Mucosa of descending colon (tissue), 3 donors: ENCODE results near the gene TRMT2A. TPM values are rescaled to one million over a fixed set of nuclear protein-coding genes. Genes with fewer than 3 reads are reported as not detected.

Experiments used
- ATAC-seq: fragments of 200-7000 bp; cut with Tn5 transposase; one replicate; pipeline ENCODE4 v1.9.1; 2020; ENCODE audit warnings: mild to moderate bottlenecking, moderate library complexity
- DNase-seq, 3 donors: peaks; one replicate each; pipeline ENCODE4 v3.0.0-alpha.2; 2020
- H3K36me3 ChIP-seq: fragments of 200-600 bp; one replicate; pipeline ENCODE4 v1.8.0; 2021; ENCODE audit warnings: low read depth, mild to moderate bottlenecking
- H3K4me1 ChIP-seq: fragments of 200-600 bp; one replicate; pipeline ENCODE4 v1.8.0; 2021; ENCODE audit warnings: low read depth, mild to moderate bottlenecking
- H3K4me3 ChIP-seq: fragments of 200-600 bp; one replicate; pipeline ENCODE4 v1.8.0; 2021; ENCODE audit warnings: mild to moderate bottlenecking
- H3K9me3 ChIP-seq: fragments of 200-600 bp; one replicate; pipeline ENCODE4 v1.8.0; 2021; ENCODE audit warnings: mild to moderate bottlenecking
- intact Hi-C, 2 donors: fragments of 100-400 bp; cut with DNase I in 1 of 2; cut with micrococcal nuclease in 1 of 2; formaldehyde crosslinking; loops; one replicate each; pipeline versions ENCODE4 v1.11.0 to v1.11.1; 2022; cut with DNase I, micrococcal nuclease
- total RNA-seq, 3 donors: library from RNA; stranded (reverse); fragmentation: NEBNext Ultra II Directional in 2 of 3; extraction: Animal tissue kit (Norgen Biotek cat#: 25700) in 2 of 3; gene quantifications; one replicate each; pipeline versions ENCODE4 v1.2.1 to v1.2.4, GENCODE V29; 2021 to 2023
- TF ChIP-seq, protein P1 (sequence below): fragments of 200-600 bp; IDR thresholded peaks from one replicate; pipeline ENCODE4 v1.8.0; 2022; ENCODE audit warnings: antibody characterized with exemption, mild to moderate bottlenecking
- donor health status: DM: no; HTN: no; CAD: no; lungs with moderate emphysema.
- donor health status: DM: no; HTN: no; CAD: no.
- donor health status: DM: no; HTN: yes; CAD: no.

Gene TRMT2A
- total RNA-seq, 3 donors from 2014 or later = 34.4 to 50.0 (median 37.6) TPM

- no peak for DNase-seq
- Histone ChIP-seq H3K9me3 (no peaks in the 10 kb centered on the region), H3K36me3 (no peaks in the 10 kb centered on the region), H3K4me1 (no peaks in the 10 kb centered on the region), H3K4me3 (no peak overlapping the region)
- TF ChIP-seq, protein P1, sequence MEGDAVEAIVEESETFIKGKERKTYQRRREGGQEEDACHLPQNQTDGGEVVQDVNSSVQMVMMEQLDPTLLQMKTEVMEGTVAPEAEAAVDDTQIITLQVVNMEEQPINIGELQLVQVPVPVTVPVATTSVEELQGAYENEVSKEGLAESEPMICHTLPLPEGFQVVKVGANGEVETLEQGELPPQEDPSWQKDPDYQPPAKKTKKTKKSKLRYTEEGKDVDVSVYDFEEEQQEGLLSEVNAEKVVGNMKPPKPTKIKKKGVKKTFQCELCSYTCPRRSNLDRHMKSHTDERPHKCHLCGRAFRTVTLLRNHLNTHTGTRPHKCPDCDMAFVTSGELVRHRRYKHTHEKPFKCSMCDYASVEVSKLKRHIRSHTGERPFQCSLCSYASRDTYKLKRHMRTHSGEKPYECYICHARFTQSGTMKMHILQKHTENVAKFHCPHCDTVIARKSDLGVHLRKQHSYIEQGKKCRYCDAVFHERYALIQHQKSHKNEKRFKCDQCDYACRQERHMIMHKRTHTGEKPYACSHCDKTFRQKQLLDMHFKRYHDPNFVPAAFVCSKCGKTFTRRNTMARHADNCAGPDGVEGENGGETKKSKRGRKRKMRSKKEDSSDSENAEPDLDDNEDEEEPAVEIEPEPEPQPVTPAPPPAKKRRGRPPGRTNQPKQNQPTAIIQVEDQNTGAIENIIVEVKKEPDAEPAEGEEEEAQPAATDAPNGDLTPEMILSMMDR = no peak
- ATAC-seq = no peak
- intact Hi-C loops = no loop called here
Observed at GRCh38 chr22:20065896-20066616, 51.0 kb downstream of the TRMT2A start.

DNA sequence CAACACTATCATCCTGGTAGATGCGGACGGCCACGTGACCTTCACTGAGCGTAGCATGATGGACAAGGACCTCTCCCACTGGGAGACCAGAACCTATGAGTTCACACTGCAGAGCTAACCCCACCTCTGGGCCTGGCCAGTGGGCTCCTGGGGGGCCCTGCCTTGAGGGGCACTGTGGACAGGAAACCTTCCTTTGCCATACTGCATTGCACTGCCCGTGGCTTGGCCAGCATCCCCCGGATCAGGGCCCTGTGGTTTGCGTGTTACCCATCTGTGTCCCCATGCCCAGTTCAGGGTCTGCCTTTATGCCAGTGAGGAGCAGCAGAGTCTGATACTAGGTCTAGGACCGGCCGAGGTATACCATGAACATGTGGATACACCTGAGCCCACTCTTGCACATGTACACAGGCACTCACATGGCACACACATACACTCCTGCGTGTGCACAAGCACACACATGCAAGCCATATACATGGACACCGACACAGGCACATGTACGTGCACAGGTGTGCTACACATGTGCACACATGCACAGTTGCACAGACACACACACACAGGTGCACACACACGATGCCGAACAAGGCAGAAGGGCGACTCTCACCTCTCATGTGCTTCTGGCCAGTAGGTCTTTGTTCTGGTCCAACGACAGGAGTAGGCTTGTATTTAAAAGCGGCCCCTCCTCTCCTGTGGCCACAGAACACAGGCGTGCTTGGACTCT lies 52.3 kb downstream of the TRMT2A start:
- TF ChIP-seq, protein P1 = no peak
- H3K4me1 ChIP-seq = no peaks in the 10 kb centered on the region
- no peaks in the 10 kb centered on the region for H3K36me3 ChIP-seq
- intact Hi-C loops = no loop called here
- ATAC-seq (no peak), DNase-seq (no peak)
- H3K4me3 ChIP-seq = no peak overlapping the region
- no peaks in the 10 kb centered on the region for H3K9me3 ChIP-seq

GRCh38 chr22:20064140-20064480 lies 52.9 kb downstream of the TRMT2A start:
- no peak for ATAC-seq
- Histone ChIP-seq H3K4me1 (no peaks in the 10 kb centered on the region), H3K4me3 (no peak overlapping the region), H3K9me3 (no peaks in the 10 kb centered on the region), H3K36me3 (no peaks in the 10 kb centered on the region)
- intact Hi-C loops = no loop called here
- no peak for DNase-seq
- TF ChIP-seq, protein P1 = no peak

- intact Hi-C loops = no loop called here
- H3K9me3 ChIP-seq = no peaks in the 10 kb centered on the region
- DNase-seq = no peak
- TF ChIP-seq, protein P1 = no peak
- no peak for ATAC-seq
- H3K36me3 ChIP-seq = no peaks in the 10 kb centered on the region
- H3K4me1 ChIP-seq = no peaks in the 10 kb centered on the region
- no peak overlapping the region for H3K4me3 ChIP-seq
Observed at GRCh38 chr22:20063271-20064139, 53.5 kb downstream of the TRMT2A start.

GRCh38 chr22:20062766-20063083 lies 54.3 kb downstream of the TRMT2A start:
- no peak for ATAC-seq
- DNase-seq = no peak
- Histone ChIP-seq H3K4me1 (no peaks in the 10 kb centered on the region), H3K9me3 (no peaks in the 10 kb centered on the region), H3K4me3 (no peak overlapping the region), H3K36me3 (no peaks in the 10 kb centered on the region)
- intact Hi-C loops = no loop called here
- TF ChIP-seq, protein P1 = no peak
